ENCODE data around the gene CUZD1.

The CUZD1 gene

GRCh38 chr10:122835908-122836307 is 9.7 kb downstream of the CUZD1 start:
- DNase-seq (ENCODE audit: low read depth, low spot score) = no peak
- no peak overlapping the region for H3K4me3 ChIP-seq
- H3K27ac ChIP-seq = no peak overlapping the region
- TF ChIP-seq POLR2AphosphoS5 (IDR thresholded peaks at IDR 0.05; ENCODE audit: borderline replicate concordance, low read depth, low read length) (no peak), FOXP2 (optimal IDR thresholded peaks at IDR 0.05; ENCODE audit: control extremely low read depth, extremely low read length, insufficient read depth) (no peak), EZH2 (IDR thresholded peaks at IDR 0.05) (no peak)
- no peaks in the 10 kb centered on the region for H3K9me3 ChIP-seq (ENCODE audit: low read depth, low read length)
- no peaks in the 10 kb centered on the region; the same call in 1 of the 2 replicates for H3K36me3 ChIP-seq (ENCODE audit: insufficient read depth, low read length)
- no peak overlapping the region for H3K9ac ChIP-seq (ENCODE audit: insufficient read length)

GRCh38 chr10:122830965-122831353 is 14.7 kb downstream of the CUZD1 start:
- Histone ChIP-seq H3K9me3 (ENCODE audit: low read depth, low read length) (no peaks in the 10 kb centered on the region), H3K4me3 (no peak overlapping the region), H3K27ac (no peak overlapping the region), H3K9ac (ENCODE audit: insufficient read length) (no peak overlapping the region), H3K36me3 (ENCODE audit: insufficient read depth, low read length) (no peaks in the 10 kb centered on the region; the same call in 1 of the 2 replicates)
- TF ChIP-seq POLR2AphosphoS5 (IDR thresholded peaks at IDR 0.05; ENCODE audit: borderline replicate concordance, low read depth, low read length) (no peak), FOXP2 (optimal IDR thresholded peaks at IDR 0.05; ENCODE audit: control extremely low read depth, extremely low read length, insufficient read depth) (no peak), EZH2 (IDR thresholded peaks at IDR 0.05) (no peak)
- DNase-seq (ENCODE audit: low read depth, low spot score) = no peak

DNA sequence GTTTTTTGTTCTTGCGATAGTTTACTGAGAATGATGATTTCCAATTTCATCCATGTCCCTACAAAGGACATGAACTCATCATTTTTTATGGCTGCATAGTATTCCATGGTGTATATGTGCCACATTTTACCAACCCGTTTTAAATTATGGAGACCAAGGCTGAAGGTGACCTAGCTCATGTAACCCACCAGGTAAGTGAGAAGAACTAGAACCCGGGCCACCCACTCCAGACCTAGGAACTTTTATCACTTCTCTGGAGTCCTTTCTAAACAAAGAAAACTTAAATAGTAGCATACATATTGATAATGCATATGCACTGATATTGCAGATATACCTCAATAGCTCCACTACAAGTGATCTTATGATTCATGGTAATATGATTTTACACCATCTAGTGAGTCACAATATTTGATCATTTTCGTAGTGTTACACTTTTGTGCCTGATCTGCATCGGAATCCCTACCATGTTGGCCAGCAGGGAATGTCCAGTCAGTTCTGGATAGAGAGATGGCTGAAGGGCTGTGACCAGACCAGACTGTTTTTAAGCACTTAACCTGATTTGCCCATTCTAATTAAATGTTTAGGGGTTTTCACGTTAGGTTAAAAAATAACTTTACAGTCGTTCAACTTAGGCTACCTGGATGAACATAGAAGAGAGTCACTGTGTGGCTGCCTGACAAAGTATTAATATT is 15.2 kb downstream of the CUZD1 start:
- Histone ChIP-seq H3K4me3 (no peak overlapping the region), H3K9ac (ENCODE audit: insufficient read length) (no peak overlapping the region), H3K9me3 (ENCODE audit: low read depth, low read length) (no peaks in the 10 kb centered on the region), H3K36me3 (ENCODE audit: insufficient read depth, low read length) (no peaks in the 10 kb centered on the region; the same call in 1 of the 2 replicates), H3K27ac (no peak overlapping the region)
- DNase-seq (ENCODE audit: low read depth, low spot score) = no peak
- TF ChIP-seq POLR2AphosphoS5 (IDR thresholded peaks at IDR 0.05; ENCODE audit: borderline replicate concordance, low read depth, low read length) = no peak
- TF ChIP-seq EZH2 (IDR thresholded peaks at IDR 0.05) = no peak
- TF ChIP-seq FOXP2 (optimal IDR thresholded peaks at IDR 0.05; ENCODE audit: control extremely low read depth, extremely low read length, insufficient read depth) = no peak

- H3K9me3 ChIP-seq (ENCODE audit: low read depth, low read length) = no peaks in the 10 kb centered on the region
- no peak overlapping the region for H3K9ac ChIP-seq (ENCODE audit: insufficient read length)
- TF ChIP-seq POLR2AphosphoS5 (IDR thresholded peaks at IDR 0.05; ENCODE audit: borderline replicate concordance, low read depth, low read length) (no peak), FOXP2 (optimal IDR thresholded peaks at IDR 0.05; ENCODE audit: control extremely low read depth, extremely low read length, insufficient read depth) (no peak), EZH2 (IDR thresholded peaks at IDR 0.05) (no peak)
- H3K27ac ChIP-seq = no peak overlapping the region
- H3K4me3 ChIP-seq = no peak overlapping the region
- no peak for DNase-seq (ENCODE audit: low read depth, low spot score)
- H3K36me3 ChIP-seq (ENCODE audit: insufficient read depth, low read length) = no peaks in the 10 kb centered on the region; the same call in 1 of the 2 replicates
These were observed 16.2 kb downstream of the CUZD1 start for GRCh38 chr10:122829454-122829853.

DNA sequence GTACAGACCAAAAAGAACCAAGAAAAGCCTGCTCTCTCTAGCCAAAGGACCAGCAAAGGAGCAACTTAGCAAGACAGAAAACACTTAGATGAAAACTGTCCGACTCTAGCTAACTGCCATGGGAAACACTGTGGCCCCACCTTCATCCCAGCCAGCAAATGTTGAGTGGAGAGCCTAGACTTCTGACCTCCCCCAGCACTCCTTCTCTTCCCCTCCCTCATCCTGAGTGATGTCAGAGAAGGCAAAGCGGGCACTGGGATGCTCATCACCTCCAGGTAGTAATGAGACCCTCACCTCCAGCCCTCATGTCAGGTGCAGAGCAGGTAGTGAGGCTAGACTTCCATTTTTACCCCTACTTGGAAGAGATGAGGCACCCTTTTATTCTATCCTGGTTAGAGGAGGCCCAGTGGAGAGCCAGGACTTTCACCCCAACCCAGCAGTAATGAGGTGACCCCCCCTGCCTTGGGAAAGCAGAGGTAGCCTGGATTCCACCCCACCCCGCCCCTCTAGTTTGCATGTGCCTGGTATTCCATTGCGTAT is 16.9 kb downstream of the CUZD1 start:
- TF ChIP-seq FOXP2 (optimal IDR thresholded peaks at IDR 0.05; ENCODE audit: control extremely low read depth, extremely low read length, insufficient read depth) (no peak), EZH2 (IDR thresholded peaks at IDR 0.05) (no peak), POLR2AphosphoS5 (IDR thresholded peaks at IDR 0.05; ENCODE audit: borderline replicate concordance, low read depth, low read length) (no peak)
- no peak for DNase-seq (ENCODE audit: low read depth, low spot score)
- H3K4me3 ChIP-seq = no peak overlapping the region
- no peaks in the 10 kb centered on the region for H3K9me3 ChIP-seq (ENCODE audit: low read depth, low read length)
- H3K36me3 ChIP-seq (ENCODE audit: insufficient read depth, low read length) = no peaks in the 10 kb centered on the region; the same call in 1 of the 2 replicates
- H3K9ac ChIP-seq (ENCODE audit: insufficient read length) = no peak overlapping the region
- H3K27ac ChIP-seq = no peak overlapping the region

DNA sequence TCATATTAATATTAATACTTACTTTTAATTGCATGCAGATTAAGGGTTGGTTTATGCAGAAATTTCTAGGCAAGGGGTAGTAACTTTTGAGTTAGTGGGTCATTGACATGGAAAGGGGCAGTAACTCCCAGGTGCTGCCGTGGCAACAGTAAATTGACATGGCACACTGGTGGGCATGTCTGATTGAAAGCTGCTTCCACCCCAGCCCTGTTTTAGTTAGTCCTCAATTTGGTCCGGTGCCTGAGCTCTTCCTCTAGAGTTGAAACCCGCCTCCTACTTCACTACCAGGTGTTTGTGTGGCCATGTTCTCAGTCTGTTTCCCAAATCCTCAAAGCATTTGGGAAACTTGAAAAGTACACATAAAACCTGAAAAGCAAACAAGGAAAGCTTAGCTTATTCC is 18.4 kb downstream of the CUZD1 start:
- Histone ChIP-seq H3K9ac (ENCODE audit: insufficient read length) (no peak overlapping the region), H3K27ac (no peak overlapping the region), H3K9me3 (ENCODE audit: low read depth, low read length) (no peaks in the 10 kb centered on the region), H3K36me3 (ENCODE audit: insufficient read depth, low read length) (no peaks in the 10 kb centered on the region), H3K4me3 (no peak overlapping the region)
- no peak for TF ChIP-seq FOXP2 (optimal IDR thresholded peaks at IDR 0.05; ENCODE audit: control extremely low read depth, extremely low read length, insufficient read depth)
- TF ChIP-seq EZH2 (IDR thresholded peaks at IDR 0.05) = no peak
- no peak for TF ChIP-seq POLR2AphosphoS5 (IDR thresholded peaks at IDR 0.05; ENCODE audit: borderline replicate concordance, low read depth, low read length)
- no peak for DNase-seq (ENCODE audit: low read depth, low spot score)

GRCh38 chr10:122822973-122823690 is 22.5 kb downstream of the CUZD1 start:
- no peak for TF ChIP-seq POLR2AphosphoS5 (IDR thresholded peaks at IDR 0.05; ENCODE audit: borderline replicate concordance, low read depth, low read length)
- no peak for TF ChIP-seq EZH2 (IDR thresholded peaks at IDR 0.05)
- no peak for TF ChIP-seq FOXP2 (optimal IDR thresholded peaks at IDR 0.05; ENCODE audit: control extremely low read depth, extremely low read length, insufficient read depth)
- no peak overlapping the region for H3K27ac ChIP-seq
- H3K4me3 ChIP-seq = no peak overlapping the region
- H3K36me3 ChIP-seq (ENCODE audit: insufficient read depth, low read length) = no peaks in the 10 kb centered on the region
- DNase-seq (ENCODE audit: low read depth, low spot score) = no peak
- no peak overlapping the region for H3K9ac ChIP-seq (ENCODE audit: insufficient read length)
- no peaks in the 10 kb centered on the region for H3K9me3 ChIP-seq (ENCODE audit: low read depth, low read length)

DNA sequence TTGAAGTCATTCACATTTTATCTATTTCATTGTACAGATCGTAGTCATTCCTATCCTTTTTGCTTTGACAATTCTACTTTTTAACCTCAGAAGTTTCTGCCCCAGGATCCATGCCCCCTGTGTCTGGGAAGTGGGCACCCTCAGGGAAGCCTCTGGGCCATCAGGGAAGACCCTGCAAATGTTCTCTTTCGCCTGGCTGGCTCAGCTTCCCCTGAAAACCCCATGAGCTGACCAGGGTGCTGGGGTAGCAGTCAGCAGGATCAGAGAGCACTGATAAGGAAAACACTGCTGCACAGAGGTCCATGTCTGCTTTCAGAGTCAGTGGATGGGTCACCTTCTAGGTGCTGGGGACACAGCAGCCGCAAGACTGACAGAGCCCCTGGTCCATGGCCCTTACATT is 23.8 kb downstream of the CUZD1 start:
- no peak for TF ChIP-seq FOXP2 (optimal IDR thresholded peaks at IDR 0.05; ENCODE audit: control extremely low read depth, extremely low read length, insufficient read depth)
- no peak for TF ChIP-seq POLR2AphosphoS5 (IDR thresholded peaks at IDR 0.05; ENCODE audit: borderline replicate concordance, low read depth, low read length)
- no peak for TF ChIP-seq EZH2 (IDR thresholded peaks at IDR 0.05)
- Histone ChIP-seq H3K27ac (no peak overlapping the region), H3K36me3 (ENCODE audit: insufficient read depth, low read length) (no peaks in the 10 kb centered on the region), H3K9me3 (ENCODE audit: low read depth, low read length) (no peaks in the 10 kb centered on the region), H3K4me3 (no peak overlapping the region), H3K9ac (ENCODE audit: insufficient read length) (no peak overlapping the region)
- DNase-seq (ENCODE audit: low read depth, low spot score) = no peak

Data from SK-N-MC (cell line).